ENCODE data around the gene C10orf105.

DNA sequence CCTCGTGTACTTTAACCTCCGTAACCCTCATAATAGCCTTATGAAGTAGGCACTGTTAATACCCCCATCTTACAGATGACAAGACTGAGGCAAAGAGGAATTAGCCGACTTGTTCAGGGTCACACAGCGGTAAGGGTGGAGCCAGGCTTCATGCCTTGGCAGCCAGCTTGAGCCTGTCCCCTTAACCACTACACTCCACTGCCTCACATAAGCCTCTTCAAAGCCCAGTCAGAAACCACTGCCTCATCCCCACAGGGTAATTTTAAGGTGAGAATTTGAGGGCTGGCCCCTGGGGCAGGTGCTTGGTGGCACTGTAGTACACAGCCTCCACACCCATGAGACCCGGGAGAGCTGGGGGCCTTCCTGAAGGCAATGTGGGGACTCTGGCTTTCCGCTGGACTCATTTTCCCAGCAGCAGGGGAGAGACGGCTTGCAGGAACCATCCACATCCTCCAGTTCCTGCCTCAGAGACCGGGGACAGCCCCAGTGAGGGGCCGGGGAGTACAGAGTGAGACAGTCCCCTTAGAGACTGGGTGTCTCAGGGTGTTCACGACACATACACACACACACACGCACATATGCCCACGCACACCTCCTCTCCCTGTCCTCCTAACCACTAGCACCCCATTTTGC lies 7.6 kb upstream of the C10orf105 start:
- TF ChIP-seq, protein P1, sequence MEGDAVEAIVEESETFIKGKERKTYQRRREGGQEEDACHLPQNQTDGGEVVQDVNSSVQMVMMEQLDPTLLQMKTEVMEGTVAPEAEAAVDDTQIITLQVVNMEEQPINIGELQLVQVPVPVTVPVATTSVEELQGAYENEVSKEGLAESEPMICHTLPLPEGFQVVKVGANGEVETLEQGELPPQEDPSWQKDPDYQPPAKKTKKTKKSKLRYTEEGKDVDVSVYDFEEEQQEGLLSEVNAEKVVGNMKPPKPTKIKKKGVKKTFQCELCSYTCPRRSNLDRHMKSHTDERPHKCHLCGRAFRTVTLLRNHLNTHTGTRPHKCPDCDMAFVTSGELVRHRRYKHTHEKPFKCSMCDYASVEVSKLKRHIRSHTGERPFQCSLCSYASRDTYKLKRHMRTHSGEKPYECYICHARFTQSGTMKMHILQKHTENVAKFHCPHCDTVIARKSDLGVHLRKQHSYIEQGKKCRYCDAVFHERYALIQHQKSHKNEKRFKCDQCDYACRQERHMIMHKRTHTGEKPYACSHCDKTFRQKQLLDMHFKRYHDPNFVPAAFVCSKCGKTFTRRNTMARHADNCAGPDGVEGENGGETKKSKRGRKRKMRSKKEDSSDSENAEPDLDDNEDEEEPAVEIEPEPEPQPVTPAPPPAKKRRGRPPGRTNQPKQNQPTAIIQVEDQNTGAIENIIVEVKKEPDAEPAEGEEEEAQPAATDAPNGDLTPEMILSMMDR (optimal IDR thresholded peaks at IDR 0.05 in 1 of 3, IDR thresholded peaks at IDR 0.05 in 1 of 3, conservative IDR thresholded peaks at IDR 0.05 in 1 of 3; ENCODE audit: extremely low read depth in 1 of 3, insufficient read depth in 2 of 3, low read length in 3 of 3): no peak
- no peak for TF ChIP-seq EZH2 (IDR thresholded peaks at IDR 0.05; ENCODE audit: low read length)

All from keratinocyte (primary cell).